ENCODE measurements around the gene RIMS4.

The RIMS4 gene

DNA sequence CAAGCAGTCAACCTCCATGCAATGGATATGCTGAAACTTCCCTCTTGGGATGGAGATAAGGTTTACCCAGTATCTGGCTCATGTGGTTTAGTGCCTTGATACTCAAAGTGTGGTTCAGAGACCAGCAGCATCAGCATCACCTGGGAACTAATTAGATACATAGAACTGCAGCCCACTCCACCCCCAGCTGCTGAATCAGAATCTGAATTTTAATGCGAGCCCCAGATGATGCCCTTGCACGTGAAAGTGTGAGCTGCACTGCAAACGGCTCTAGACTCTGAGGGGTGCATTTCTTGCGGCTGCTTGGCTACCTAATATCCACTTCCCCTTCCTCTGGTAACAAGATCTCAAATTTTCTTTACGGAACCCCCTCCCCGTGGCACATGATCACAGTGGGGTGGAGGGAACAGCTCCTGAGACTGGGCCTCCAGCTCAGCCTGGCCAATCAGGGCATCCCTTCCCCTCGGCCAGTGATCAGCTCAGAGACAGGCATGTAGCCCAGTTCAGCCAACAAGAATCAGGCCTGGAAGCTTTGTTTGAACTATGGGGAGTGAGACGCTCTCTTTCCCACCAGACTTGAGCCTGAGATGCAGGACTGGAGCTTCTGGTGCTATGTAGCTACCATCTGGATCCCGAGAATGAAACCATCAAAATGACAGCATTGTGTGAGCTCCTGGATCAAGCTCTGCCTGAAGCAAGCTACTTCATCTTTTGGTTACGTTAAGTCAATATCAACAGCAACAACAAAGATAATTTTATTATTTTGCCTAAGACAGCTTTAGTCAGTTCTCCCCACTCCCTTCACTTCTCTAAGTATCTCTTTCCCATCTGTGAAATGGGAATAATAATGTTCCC lies 51.9 kb downstream of the RIMS4 start:
- no peak for DNase-seq

GRCh38 chr20:44756956-44757355 lies 53.4 kb downstream of the RIMS4 start:
- no peak for DNase-seq

DNA sequence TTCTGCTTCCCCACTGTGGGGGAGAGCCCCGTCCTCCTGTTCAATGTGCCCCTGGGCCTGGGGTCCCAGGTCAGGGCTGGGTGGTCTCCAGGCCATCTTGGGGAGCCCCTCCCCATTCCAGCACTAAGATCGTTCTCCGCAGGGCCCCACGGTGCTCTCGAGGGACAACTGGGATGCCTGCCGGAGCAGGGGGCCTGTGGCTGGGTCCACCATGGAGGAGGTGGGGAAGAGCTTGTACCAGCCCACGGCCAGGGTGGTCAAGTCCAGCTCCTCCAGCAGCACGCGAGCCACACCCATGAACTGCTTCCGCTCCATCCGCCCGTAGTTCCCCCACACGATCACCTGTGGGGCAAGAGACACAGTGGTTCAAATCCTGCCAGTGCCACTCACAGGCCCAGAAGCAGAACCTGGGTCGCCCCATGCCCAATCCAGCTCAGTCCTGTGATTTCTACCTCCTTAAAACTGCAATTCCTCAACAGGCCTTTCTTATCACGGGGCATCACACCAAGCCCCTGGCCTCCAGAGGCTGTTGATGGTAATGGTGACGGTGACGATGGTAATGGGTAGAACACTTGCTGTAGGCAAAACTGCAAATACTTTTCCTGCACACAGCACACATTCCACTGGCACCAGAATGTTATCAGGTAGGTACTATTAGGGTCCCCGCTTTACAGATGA lies 54.2 kb downstream of the RIMS4 start:
- no peak for DNase-seq

- no peak for DNase-seq
These were observed 55.8 kb downstream of the RIMS4 start for GRCh38 chr20:44754554-44754953.

- no peak for DNase-seq
These were observed 58.0 kb downstream of the RIMS4 start for GRCh38 chr20:44752099-44752931.

DNA sequence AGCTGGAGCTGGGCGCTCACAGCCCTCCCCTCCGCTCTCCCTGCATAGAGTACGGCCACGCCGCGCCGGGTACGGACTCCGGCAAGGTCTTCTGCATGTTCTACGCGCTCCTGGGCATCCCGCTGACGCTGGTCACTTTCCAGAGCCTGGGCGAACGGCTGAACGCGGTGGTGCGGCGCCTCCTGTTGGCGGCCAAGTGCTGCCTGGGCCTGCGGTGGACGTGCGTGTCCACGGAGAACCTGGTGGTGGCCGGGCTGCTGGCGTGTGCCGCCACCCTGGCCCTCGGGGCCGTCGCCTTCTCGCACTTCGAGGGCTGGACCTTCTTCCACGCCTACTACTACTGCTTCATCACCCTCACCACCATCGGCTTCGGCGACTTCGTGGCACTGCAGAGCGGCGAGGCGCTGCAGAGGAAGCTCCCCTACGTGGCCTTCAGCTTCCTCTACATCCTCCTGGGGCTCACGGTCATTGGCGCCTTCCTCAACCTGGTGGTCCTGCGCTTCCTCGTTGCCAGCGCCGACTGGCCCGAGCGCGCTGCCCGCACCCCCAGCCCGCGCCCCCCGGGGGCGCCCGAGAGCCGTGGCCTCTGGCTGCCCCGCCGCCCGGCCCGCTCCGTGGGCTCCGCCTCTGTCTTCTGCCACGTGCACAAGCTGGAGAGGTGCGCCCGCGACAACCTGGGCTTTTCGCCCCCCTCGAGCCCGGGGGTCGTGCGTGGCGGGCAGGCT lies 60.1 kb downstream of the RIMS4 start:
- no peak for DNase-seq

DNA sequence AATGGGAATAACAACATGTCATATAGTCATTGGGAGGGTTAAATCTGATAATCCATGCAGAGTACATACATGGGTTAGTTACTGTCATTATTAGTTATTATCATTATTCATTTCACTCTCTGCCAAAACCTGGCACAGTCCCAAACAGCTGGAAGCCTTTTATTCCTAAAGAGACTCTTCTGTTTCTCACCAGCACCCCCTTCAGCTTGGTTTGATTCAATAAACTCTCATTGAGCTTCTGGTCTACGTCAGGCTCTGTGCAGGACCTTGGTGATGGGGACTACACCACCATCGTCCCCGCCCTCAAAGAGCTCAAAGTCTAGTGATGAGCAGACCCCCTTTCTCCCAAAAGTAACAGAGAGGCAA lies 62.4 kb downstream of the RIMS4 start:
- DNase-seq, result no peak

GRCh38 chr20:44747166-44748004 lies 63.0 kb downstream of the RIMS4 start:
- peak; percentile 55 for DNase-seq

- DNase-seq, result no peak
These were observed 63.8 kb downstream of the RIMS4 start for GRCh38 chr20:44746367-44747165.

DNA sequence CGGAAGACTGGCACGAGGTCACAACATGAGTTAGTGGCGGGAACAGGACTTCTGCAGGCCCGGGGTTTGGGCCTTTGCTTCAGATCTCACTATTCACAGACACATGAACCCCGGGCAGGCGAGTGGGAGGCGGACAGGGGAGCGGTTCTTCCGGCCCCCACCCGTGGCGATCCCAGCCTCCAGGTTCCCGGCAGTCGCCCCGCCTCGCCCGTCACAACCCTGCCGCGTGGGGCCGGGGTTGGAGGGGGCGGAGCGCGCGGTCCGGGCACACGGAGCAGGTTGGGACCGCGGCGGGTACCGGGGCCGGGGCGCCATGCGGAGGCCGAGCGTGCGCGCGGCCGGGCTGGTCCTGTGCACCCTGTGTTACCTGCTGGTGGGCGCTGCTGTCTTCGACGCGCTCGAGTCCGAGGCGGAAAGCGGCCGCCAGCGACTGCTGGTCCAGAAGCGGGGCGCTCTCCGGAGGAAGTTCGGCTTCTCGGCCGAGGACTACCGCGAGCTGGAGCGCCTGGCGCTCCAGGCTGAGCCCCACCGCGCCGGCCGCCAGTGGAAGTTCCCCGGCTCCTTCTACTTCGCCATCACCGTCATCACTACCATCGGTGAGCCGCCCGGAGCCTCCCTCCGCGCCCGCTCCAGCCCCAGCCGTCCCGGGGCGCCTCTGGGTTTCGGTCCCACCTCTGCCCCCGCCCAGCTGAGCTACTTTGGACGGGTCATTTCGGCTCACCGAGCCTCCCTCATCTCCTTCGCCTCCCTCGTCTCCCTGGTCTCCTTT lies 64.6 kb downstream of the RIMS4 start, which contains the start of gene KCNK15:
Gene KCNK15, plus strand, starts transcription at position 268 of the 769 bp plus-strand sequence. Its CDS starts 46 bp downstream, at position 314.
- peak; percentile 17 for DNase-seq

GRCh38 chr20:44745122-44745597 lies 65.2 kb downstream of the RIMS4 start:
- DNase-seq, result no peak

- no peak for DNase-seq
These were observed 66.3 kb downstream of the RIMS4 start for GRCh38 chr20:44743916-44744655.

- no peak for DNase-seq
These were observed 67.2 kb downstream of the RIMS4 start for GRCh38 chr20:44743080-44743701.

DNA sequence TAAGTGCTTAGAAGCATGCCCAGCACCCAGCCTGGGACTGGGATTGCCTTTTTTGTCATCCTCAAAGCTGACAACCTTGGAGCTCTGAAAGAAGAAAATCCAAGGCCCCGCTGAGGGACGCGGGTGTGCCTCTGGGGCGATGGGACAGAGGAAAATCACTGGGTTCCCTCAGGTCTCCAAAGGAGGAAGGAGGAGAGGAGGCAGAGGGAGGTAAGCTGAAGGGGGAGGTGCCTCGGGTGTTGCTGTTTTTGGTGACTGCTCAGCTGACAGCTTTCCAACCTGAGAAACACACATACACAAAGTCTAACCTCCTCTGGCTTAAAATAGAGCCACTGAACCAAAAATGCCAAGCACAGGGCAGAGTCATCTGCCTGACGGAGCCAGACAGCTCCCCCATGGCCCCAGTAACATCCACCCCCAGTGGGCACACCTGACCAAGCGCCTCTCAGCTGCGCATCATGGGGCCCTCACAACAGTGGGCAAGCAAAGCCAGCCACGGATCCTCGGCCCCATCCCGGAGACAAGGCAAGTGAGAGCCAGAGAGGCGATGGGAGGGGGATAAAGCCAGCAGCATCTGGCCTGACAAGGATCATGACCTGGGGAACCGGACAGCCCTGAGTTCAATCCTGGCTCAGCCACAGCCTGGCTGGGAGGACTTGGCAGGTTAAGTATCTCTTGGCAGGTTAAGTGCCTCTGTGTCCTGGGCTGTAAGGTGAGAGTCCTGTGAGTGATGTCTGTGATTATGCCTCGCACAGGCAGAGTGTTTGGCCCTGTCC lies 67.9 kb downstream of the RIMS4 start:
- no peak for DNase-seq

DNA sequence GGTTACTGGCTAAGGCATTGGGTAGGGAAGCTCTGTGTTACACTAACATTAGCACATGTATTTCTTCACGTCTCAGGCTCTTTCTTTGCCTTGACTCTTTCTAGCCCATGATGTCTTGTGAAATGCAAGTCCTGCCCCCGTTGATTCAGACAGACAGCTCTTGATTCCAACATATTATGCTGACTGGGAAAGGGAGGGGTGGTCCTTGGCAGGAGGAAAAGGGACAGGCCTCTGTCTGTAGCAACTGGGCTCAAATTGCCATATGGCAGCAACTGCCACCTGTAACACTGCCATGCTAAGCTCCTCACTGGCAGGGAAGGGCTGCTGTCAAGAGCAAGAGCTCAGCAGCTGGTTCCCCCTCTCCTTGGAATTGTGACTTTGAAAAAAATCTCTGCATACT lies 70.4 kb downstream of the RIMS4 start:
- no peak for DNase-seq

DNA sequence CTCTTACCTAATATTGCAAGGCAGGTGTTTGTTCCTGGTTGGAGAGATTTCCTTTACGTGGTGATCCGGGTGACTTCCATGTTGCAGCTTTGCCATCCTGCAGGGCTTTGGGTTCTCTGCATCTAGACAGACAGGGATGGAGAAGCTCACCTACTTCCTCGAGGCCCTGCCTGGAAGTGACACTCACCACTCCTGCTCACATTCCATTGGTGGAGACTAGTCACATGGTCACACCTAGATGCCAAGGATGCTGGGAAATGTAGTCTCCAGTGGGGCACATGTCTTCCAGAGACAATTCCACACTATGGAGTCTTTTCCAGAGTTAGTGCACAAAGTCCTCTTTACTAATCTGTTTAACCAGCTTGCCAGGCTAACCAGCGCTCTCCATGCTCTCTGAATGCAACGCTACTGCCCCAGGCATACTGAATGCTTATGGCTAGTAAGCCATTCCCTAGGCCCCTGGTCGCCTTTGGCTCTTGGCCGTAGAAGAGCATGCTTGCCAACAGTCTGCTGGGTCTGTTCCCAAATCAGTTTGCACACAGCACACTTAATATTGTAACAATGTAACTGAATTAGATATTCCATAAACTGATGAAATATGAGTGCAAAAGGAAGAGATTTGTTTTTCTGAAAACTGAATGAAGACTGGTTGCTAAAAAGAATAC lies 71.4 kb downstream of the RIMS4 start:
- peak; percentile 76 for DNase-seq

- no peak for DNase-seq
These were observed 73.2 kb downstream of the RIMS4 start for GRCh38 chr20:44737116-44737515.
